ENCODE results near the gene SLCO2A1. TPM values are rescaled to one million over a fixed set of nuclear protein-coding genes. Genes with fewer than 3 reads are reported as not detected.

Gene SLCO2A1
- total RNA-seq, 1 donor from 2014 or later: 11.6 TPM

GRCh38 chr3:134039161-134039862 lies 9.6 kb upstream of the SLCO2A1 start:
- DNase-seq: no peak
- peak; percentile 52 for ATAC-seq
- intact Hi-C loops (cut with micrococcal nuclease): no loop called here

- ATAC-seq (no peak), DNase-seq (no peak)
- intact Hi-C loops (cut with micrococcal nuclease): no loop called here
These were observed 9.0 kb upstream of the SLCO2A1 start for GRCh38 chr3:134038716-134039115.

GRCh38 chr3:134038071-134038491 lies 8.4 kb upstream of the SLCO2A1 start:
- ATAC-seq (no peak), DNase-seq (no peak)
- intact Hi-C loops (cut with micrococcal nuclease): no loop called here

- ATAC-seq (no peak), DNase-seq (no peak)
- intact Hi-C loops (cut with micrococcal nuclease): no loop called here
These were observed 7.4 kb upstream of the SLCO2A1 start for GRCh38 chr3:134037168-134037567.

GRCh38 chr3:134036291-134036690 lies 6.6 kb upstream of the SLCO2A1 start:
- DNase-seq (no peak), ATAC-seq (no peak)
- intact Hi-C loops (cut with micrococcal nuclease): no loop called here

GRCh38 chr3:134035836-134036235 lies 6.1 kb upstream of the SLCO2A1 start:
- DNase-seq (no peak), ATAC-seq (no peak)
- intact Hi-C loops (cut with micrococcal nuclease): no loop called here

- intact Hi-C loops (cut with micrococcal nuclease): no loop called here
- no peak for ATAC-seq
- DNase-seq: no peak
These were observed 4.5 kb upstream of the SLCO2A1 start for GRCh38 chr3:134034005-134034785.

GRCh38 chr3:134033315-134033996 lies 3.7 kb upstream of the SLCO2A1 start:
- ATAC-seq (no peak), DNase-seq (no peak)
- intact Hi-C loops (cut with micrococcal nuclease): no loop called here

GRCh38 chr3:134031348-134031915 lies 1.7 kb upstream of the SLCO2A1 start:
- no peak for DNase-seq
- intact Hi-C loops (cut with micrococcal nuclease): no loop called here

GRCh38 chr3:134030379-134031347 lies 938 bp upstream of the SLCO2A1 start:
- ATAC-seq: peak; percentile 25
- intact Hi-C loops (cut with micrococcal nuclease): no loop called here
- DNase-seq: no peak

More at GRCh38 chr3:134031348-134031915, 1.7 kb upstream of the SLCO2A1 start:
- ATAC-seq: no peak

- intact Hi-C loops (cut with micrococcal nuclease): no loop called here
- ATAC-seq (peak; percentile 48), DNase-seq (no peak)
These were observed 430 bp downstream of the SLCO2A1 start for GRCh38 chr3:134029256-134029733.

GRCh38 chr3:134028486-134029255 lies 1.1 kb downstream of the SLCO2A1 start:
- intact Hi-C loops (cut with micrococcal nuclease): no loop called here
- peak; percentile 37 for ATAC-seq
- no peak for DNase-seq

GRCh38 chr3:134027631-134028030 lies 2.1 kb downstream of the SLCO2A1 start:
- ATAC-seq (no peak), DNase-seq (no peak)
- intact Hi-C loops (cut with micrococcal nuclease): no loop called here

GRCh38 chr3:134020135-134020680 lies 9.5 kb downstream of the SLCO2A1 start:
- DNase-seq (no peak), ATAC-seq (no peak)
- intact Hi-C loops (cut with micrococcal nuclease): no loop called here

GRCh38 chr3:134018850-134019249 lies 10.9 kb downstream of the SLCO2A1 start:
- ATAC-seq (no peak), DNase-seq (no peak)
- intact Hi-C loops (cut with micrococcal nuclease): no loop called here

GRCh38 chr3:134018406-134018805 lies 11.3 kb downstream of the SLCO2A1 start:
- ATAC-seq (peak; percentile 13), DNase-seq (no peak)
- intact Hi-C loops (cut with micrococcal nuclease): no loop called here

GRCh38 chr3:134017490-134017889 lies 12.2 kb downstream of the SLCO2A1 start:
- ATAC-seq (no peak), DNase-seq (no peak)
- intact Hi-C loops (cut with micrococcal nuclease): no loop called here

- DNase-seq (no peak), ATAC-seq (no peak)
- intact Hi-C loops (cut with micrococcal nuclease): no loop called here
These were observed 15.5 kb downstream of the SLCO2A1 start for GRCh38 chr3:134014270-134014669.

Data from left ventricle myocardium superior (tissue), 1 donor.